Effector memory CD4-positive, alpha-beta T cell (primary cell): ENCODE measurements around the gene MVP.

Source experiments
- DNase-seq, 3 donors: peaks; one replicate each; pipeline ENCODE4 v3.0.0-alpha.2; 2020
- H3K27ac ChIP-seq: 2 replicates; pipeline ENCODE4 v1.7.0; 2013; ENCODE audit warnings: mild to moderate bottlenecking, low read length, moderate library complexity; ENCODE audit not compliant: insufficient read depth, poor library complexity, severe bottlenecking
- H3K27me3 ChIP-seq: replicated peaks from 2 replicates; pipeline ENCODE4 v1.7.0; 2013; ENCODE audit warnings: mild to moderate bottlenecking, low read length; ENCODE audit not compliant: insufficient read depth, control insufficient read depth, poor library complexity, severe bottlenecking
- H3K36me3 ChIP-seq: 2 replicates; pipeline ENCODE4 v1.7.0; 2013; ENCODE audit warnings: mild to moderate bottlenecking, low read length, moderate library complexity; ENCODE audit not compliant: control insufficient read depth, insufficient read depth
- H3K4me1 ChIP-seq: 2 replicates; pipeline ENCODE4 v1.7.0; 2013; ENCODE audit warnings: low read length, mild to moderate bottlenecking; ENCODE audit not compliant: control insufficient read depth, insufficient read depth, poor library complexity, severe bottlenecking
- H3K4me3 ChIP-seq: 2 replicates; pipeline ENCODE4 v1.7.0; 2013; ENCODE audit warnings: low read length, low read depth, mild to moderate bottlenecking; ENCODE audit not compliant: insufficient read depth, poor library complexity, severe bottlenecking
- H3K9me3 ChIP-seq: 2 replicates; pipeline ENCODE4 v1.7.0; 2013; ENCODE audit warnings: mild to moderate bottlenecking, low read length, moderate library complexity; ENCODE audit not compliant: control insufficient read depth

The MVP gene

GRCh38 chr16:29810699-29811169 is 9.5 kb upstream of the MVP start:
- Histone ChIP-seq H3K4me3 (peak overlapping the region; percentile 75), H3K27ac (peak overlapping the region; percentile 85), H3K9me3 (no peaks in the 10 kb centered on the region), H3K36me3 (peaks cover 7% of the 10 kb centered on the region), H3K4me1 (peaks cover 63% of the 10 kb centered on the region), H3K27me3 (no peaks in the 10 kb centered on the region)
- DNase-seq, result no peak

- DNase-seq, result peak; percentile 60 to 70 (median 62)
- peaks cover 7% of the 10 kb centered on the region for H3K36me3 ChIP-seq
- H3K4me3 ChIP-seq, result peak overlapping the region; percentile 75
- peak overlapping the region; percentile 85 for H3K27ac ChIP-seq
- peaks cover 63% of the 10 kb centered on the region for H3K4me1 ChIP-seq
- no peaks in the 10 kb centered on the region for H3K27me3 ChIP-seq
- H3K9me3 ChIP-seq, result no peaks in the 10 kb centered on the region
Measured at GRCh38 chr16:29811170-29811895, 8.9 kb upstream of the MVP start.

GRCh38 chr16:29811896-29812665 is 8.2 kb upstream of the MVP start, which contains the start of gene PRRT2:
Gene PRRT2, plus strand, starts transcription at chr16:29812193. Its CDS starts 862 bp downstream, at chr16:29813055.
- Histone ChIP-seq H3K4me1 (peaks cover 64% of the 10 kb centered on the region), H3K9me3 (no peaks in the 10 kb centered on the region), H3K4me3 (peak within 1 kb of the TSS; percentile 75), H3K27me3 (no peaks in the 10 kb centered on the region), H3K27ac (peak within 1 kb of the TSS; percentile 85), H3K36me3 (peaks cover 7% of the 10 kb centered on the region)
- peak in 1 of 3 donors; percentile 51 for DNase-seq

DNA sequence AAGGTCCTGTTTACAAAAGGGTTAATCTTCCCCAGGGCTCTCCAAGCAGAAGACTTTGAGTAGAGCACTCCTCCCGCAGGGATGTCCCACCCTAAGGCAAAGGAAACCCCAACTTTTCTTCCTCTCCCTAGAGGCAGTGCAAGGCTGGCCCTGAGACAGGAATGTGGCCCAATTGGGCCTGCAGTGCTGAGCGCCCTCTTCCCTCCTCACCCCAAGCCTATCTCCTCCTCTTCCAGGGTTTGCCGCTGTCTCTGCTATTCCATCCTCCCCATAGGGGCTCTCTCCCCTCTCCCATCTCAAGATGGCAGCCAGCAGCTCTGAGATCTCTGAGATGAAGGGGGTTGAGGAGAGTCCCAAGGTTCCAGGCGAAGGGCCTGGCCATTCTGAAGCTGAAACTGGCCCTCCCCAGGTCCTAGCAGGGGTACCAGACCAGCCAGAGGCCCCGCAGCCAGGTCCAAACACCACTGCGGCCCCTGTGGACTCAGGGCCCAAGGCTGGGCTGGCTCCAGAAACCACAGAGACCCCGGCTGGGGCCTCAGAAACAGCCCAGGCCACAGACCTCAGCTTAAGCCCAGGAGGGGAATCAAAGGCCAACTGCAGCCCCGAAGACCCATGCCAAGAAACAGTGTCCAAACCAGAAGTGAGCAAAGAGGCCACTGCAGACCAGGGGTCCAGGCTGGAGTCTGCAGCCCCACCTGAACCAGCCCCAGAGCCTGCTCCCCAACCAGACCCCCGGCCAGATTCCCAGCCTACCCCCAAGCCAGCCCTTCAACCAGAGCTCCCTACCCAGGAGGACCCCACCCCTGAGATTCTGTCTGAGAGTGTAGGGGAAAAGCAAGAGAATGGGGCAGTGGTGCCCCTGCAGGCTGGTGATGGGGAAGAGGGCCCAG is 7.3 kb upstream of the MVP start:
- Histone ChIP-seq H3K4me3 (no peak overlapping the region), H3K27me3 (no peaks in the 10 kb centered on the region), H3K36me3 (peaks cover 7% of the 10 kb centered on the region), H3K4me1 (peaks cover 62% of the 10 kb centered on the region), H3K27ac (no peak overlapping the region), H3K9me3 (no peaks in the 10 kb centered on the region)
- DNase-seq, result no peak

- peaks cover 55% of the 10 kb centered on the region for H3K4me1 ChIP-seq
- peak overlapping the region; percentile 84 for H3K27ac ChIP-seq
- no peaks in the 10 kb centered on the region for H3K27me3 ChIP-seq
Measured at GRCh38 chr16:29813644-29814562, 6.4 kb upstream of the MVP start.

DNA sequence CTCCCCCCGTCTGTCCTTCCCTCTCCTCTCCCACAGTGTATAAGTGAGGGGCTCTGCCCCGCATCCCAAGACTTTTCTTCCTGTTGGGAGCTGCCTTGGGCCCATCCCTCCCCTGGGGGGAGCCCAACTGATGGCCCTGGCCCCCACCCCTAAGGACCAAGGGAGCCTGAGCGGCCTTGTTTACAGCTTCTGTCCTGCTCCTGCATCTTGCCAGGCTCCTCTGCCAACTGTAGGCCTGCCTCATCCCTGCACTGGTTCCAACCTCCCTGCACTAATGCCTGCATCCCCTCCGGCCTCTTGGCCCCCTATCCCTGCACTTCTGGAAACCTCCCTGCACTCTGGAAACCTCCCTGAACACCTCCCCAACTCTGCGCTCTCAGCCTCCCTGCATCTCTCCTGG is 5.7 kb upstream of the MVP start:
- Histone ChIP-seq H3K4me3 (no peak overlapping the region), H3K4me1 (peaks cover 54% of the 10 kb centered on the region), H3K27ac (peak overlapping the region; percentile 84), H3K36me3 (peaks cover 15% of the 10 kb centered on the region), H3K27me3 (no peaks in the 10 kb centered on the region), H3K9me3 (no peaks in the 10 kb centered on the region)
- DNase-seq, result no peak

More at GRCh38 chr16:29813644-29814562, 6.4 kb upstream of the MVP start:
- peaks cover 11% of the 10 kb centered on the region for H3K36me3 ChIP-seq
- no peak overlapping the region for H3K4me3 ChIP-seq
- DNase-seq, result no peak
- H3K9me3 ChIP-seq, result no peaks in the 10 kb centered on the region

- peak overlapping the region; percentile 84 for H3K27ac ChIP-seq
- DNase-seq, result no peak
Measured at GRCh38 chr16:29815032-29815721, 5.1 kb upstream of the MVP start.

GRCh38 chr16:29815793-29816693 is 4.2 kb upstream of the MVP start, which contains the start of gene PAGR1:
Gene PAGR1, plus strand, starts transcription at chr16:29816152. Its CDS starts 374 bp downstream, at chr16:29816526.
- peaks cover 54% of the 10 kb centered on the region for H3K4me1 ChIP-seq
- H3K27ac ChIP-seq, result peak within 1 kb of the TSS; percentile 84
- H3K27me3 ChIP-seq, result no peaks in the 10 kb centered on the region
- peaks cover 13% of the 10 kb centered on the region for H3K36me3 ChIP-seq
- H3K9me3 ChIP-seq, result no peaks in the 10 kb centered on the region
- DNase-seq, result peak; percentile 98 to 99 (median 98)
- H3K4me3 ChIP-seq, result peak within 1 kb of the TSS; percentile 83

More at GRCh38 chr16:29815032-29815721, 5.1 kb upstream of the MVP start:
- Histone ChIP-seq H3K36me3 (peaks cover 17% of the 10 kb centered on the region), H3K4me1 (peaks cover 54% of the 10 kb centered on the region), H3K27me3 (no peaks in the 10 kb centered on the region), H3K4me3 (peak overlapping the region; percentile 83), H3K9me3 (no peaks in the 10 kb centered on the region)
